IMR-90 (cell line): ENCODE data around the gene GJA10. TPM values are rescaled to one million over a fixed set of nuclear protein-coding genes. Genes with fewer than 3 reads are reported as not detected.

ENCODE experiments used
- ATAC-seq: fragments of 200-7000 bp; cut with Tn5 transposase; 2 replicates; pipeline ENCODE4 v1.9.1; 2020; ENCODE audit warnings: low read depth, mild to moderate bottlenecking, moderate library complexity
- BruUV-seq: library from RNA; stranded (reverse); fragments of 400-500 nt; replicated peaks from 2 replicates; lab custom pipeline; 2021; lab: Mats Ljungman, UMichigan
- CTCF ChIA-PET: fragments of 300-600 bp; formaldehyde crosslinking; extraction: SDS; loops from one replicate; lab custom pipeline; 2021; ENCODE audit warnings: antibody characterized with exemption; lab: Yijun Ruan, JAX
- POLR2A ChIA-PET: fragments of 300-600 bp; sonication (Branson Sonifier 250); formaldehyde crosslinking; loops from one replicate; lab custom pipeline; 2022; ENCODE audit warnings: antibody characterized with exemption; ENCODE audit not compliant: unreplicated experiment; lab: Charles Lee
- DNase-seq: peaks from one replicate; pipeline ENCODE4 v3.0.0; 2013
- H2AFZ ChIP-seq: replicated peaks from 2 replicates; pipeline ENCODE3; 2013; ENCODE audit warnings: low read length, mild to moderate bottlenecking; ENCODE audit not compliant: poor library complexity
- H2AK5ac ChIP-seq: 2 replicates; pipeline ENCODE4 v1.6.1; 2013; ENCODE audit warnings: low read depth, low read length, inconsistent platforms
- H2AK9ac ChIP-seq: replicated peaks from 2 replicates; pipeline ENCODE3; 2013; ENCODE audit warnings: mild to moderate bottlenecking, low read depth, low read length, moderate library complexity; ENCODE audit not compliant: poor library complexity
- H2BK120ac ChIP-seq: 2 replicates; pipeline ENCODE4 v1.6.1; 2013; ENCODE audit warnings: low read depth, low read length, inconsistent platforms
- H2BK15ac ChIP-seq: 3 replicates; pipeline ENCODE4 v1.6.1; 2013; ENCODE audit warnings: low read depth, low read length, inconsistent platforms
- H2BK20ac ChIP-seq: 2 replicates; pipeline ENCODE4 v1.6.1; 2013; ENCODE audit warnings: low read depth, mild to moderate bottlenecking, inconsistent platforms, low read length, moderate library complexity
- H2BK5ac ChIP-seq: 2 replicates; pipeline ENCODE4 v1.6.1; 2013; ENCODE audit warnings: mild to moderate bottlenecking, low read depth, low read length, inconsistent platforms; ENCODE audit not compliant: poor library complexity, severe bottlenecking
- H3K14ac ChIP-seq: replicated peaks from 2 replicates; pipeline ENCODE4 v1.6.1; 2013; ENCODE audit warnings: low read depth, low read length, inconsistent platforms
- H3K18ac ChIP-seq: 2 replicates; pipeline ENCODE4 v1.6.1; 2013; ENCODE audit warnings: low read depth, low read length, control low read depth
- H3K23ac ChIP-seq: 2 replicates; pipeline ENCODE4 v1.6.1; 2013; ENCODE audit warnings: low read depth, low read length, inconsistent platforms
- H3K27ac ChIP-seq: 2 replicates; pipeline ENCODE4 v1.5.1; 2013; ENCODE audit warnings: mild to moderate bottlenecking, control low read depth, low read length; ENCODE audit not compliant: insufficient read depth
- H3K27me3 ChIP-seq: 2 replicates; pipeline ENCODE4 v1.6.1; 2013; ENCODE audit warnings: low read length; ENCODE audit not compliant: control insufficient read depth, insufficient read depth
- H3K36me3 ChIP-seq: 2 replicates; pipeline ENCODE4 v1.6.1; 2013; ENCODE audit warnings: low read length, mixed read lengths; ENCODE audit not compliant: control insufficient read depth, insufficient read depth
- H3K4ac ChIP-seq: 2 replicates; pipeline ENCODE4 v1.6.1; 2013; ENCODE audit warnings: low read depth, low read length, inconsistent platforms
- H3K4me1 ChIP-seq: 2 replicates; pipeline ENCODE4 v1.6.1; 2013; ENCODE audit warnings: low read length, mixed read lengths; ENCODE audit not compliant: control insufficient read depth, insufficient read depth
- H3K4me2 ChIP-seq: 2 replicates; pipeline ENCODE4 v1.6.1; 2013; ENCODE audit warnings: low read depth, mild to moderate bottlenecking, control low read depth, low read length, moderate library complexity
- H3K4me3 ChIP-seq: 2 replicates; pipeline ENCODE4 v1.5.1; 2013; ENCODE audit warnings: low read depth, mild to moderate bottlenecking, control low read depth, low read length, moderate library complexity; ENCODE audit not compliant: insufficient read depth
- H3K56ac ChIP-seq: 2 replicates; pipeline ENCODE4 v1.6.1; 2013; ENCODE audit warnings: low read length, inconsistent platforms; ENCODE audit not compliant: insufficient read depth; ENCODE audit errors: extremely low read depth
- H3K79me1 ChIP-seq, 2 experiments: 2 replicates each; pipeline ENCODE4 v1.6.1; 2013; ENCODE audit warnings: low read length in 2 of 2, inconsistent platforms in 1 of 2, low read depth in 1 of 2
- H3K9ac ChIP-seq: 2 replicates; pipeline ENCODE4 v1.6.1; 2013; ENCODE audit warnings: low read depth, low read length, control low read depth
- H3K9me1 ChIP-seq: 2 replicates; pipeline ENCODE4 v1.6.1; 2013; ENCODE audit warnings: low read length, inconsistent platforms; ENCODE audit not compliant: insufficient read depth
- H3K9me3 ChIP-seq: 2 replicates; pipeline ENCODE4 v1.6.1; 2013; ENCODE audit warnings: low read length; ENCODE audit not compliant: control insufficient read depth, insufficient read depth
- H4K20me1 ChIP-seq: 2 replicates; pipeline ENCODE4 v1.6.1; 2013; ENCODE audit warnings: low read length, inconsistent platforms; ENCODE audit not compliant: insufficient read depth
- H4K5ac ChIP-seq: 2 replicates; pipeline ENCODE4 v1.6.1; 2013; ENCODE audit warnings: mild to moderate bottlenecking, low read depth, low read length, control low read depth
- H4K8ac ChIP-seq, 2 experiments: 2 replicates each; pipeline ENCODE4 v1.6.1; 2013; ENCODE audit warnings: low read depth in 2 of 2, low read length in 2 of 2, control low read depth in 1 of 2, inconsistent platforms in 1 of 2
- H4K91ac ChIP-seq: 2 replicates; pipeline ENCODE4 v1.6.1; 2013; ENCODE audit warnings: low read depth, low read length, inconsistent platforms; ENCODE audit not compliant: insufficient read depth
- BHLHE40 ChIP-seq: fragments of 150-350 bp; IDR thresholded peaks from 2 replicates; pipeline ENCODE4 v1.6.1; 2016; ENCODE audit warnings: mild to moderate bottlenecking, low read depth, low read length
- CEBPB ChIP-seq: IDR thresholded peaks from 2 replicates; pipeline ENCODE4 v1.6.1; 2012; ENCODE audit warnings: low read depth, low read length, improper control_type of control experiment
- CHD1 ChIP-seq: IDR thresholded peaks from 2 replicates; pipeline ENCODE4 v1.6.1; 2012; ENCODE audit warnings: low read depth, low read length, improper control_type of control experiment
- ELK1 ChIP-seq: fragments of 150-350 bp; IDR thresholded peaks from 2 replicates; pipeline ENCODE4 v1.6.1; 2016; ENCODE audit warnings: low read depth, mild to moderate bottlenecking, low read length, moderate library complexity, borderline replicate concordance
- FOS ChIP-seq: fragments of 150-350 bp; IDR thresholded peaks from 2 replicates; pipeline ENCODE4 v1.6.1; 2016; ENCODE audit warnings: low read depth, low read length
- MAFK ChIP-seq: IDR thresholded peaks from 2 replicates; pipeline ENCODE4 v1.6.1; 2012; ENCODE audit warnings: low read depth, low read length, improper control_type of control experiment
- MAZ ChIP-seq: IDR thresholded peaks from 2 replicates; pipeline ENCODE4 v1.6.1; 2012; ENCODE audit warnings: low read depth, mild to moderate bottlenecking, low read length, improper control_type of control experiment, moderate library complexity, borderline replicate concordance
- MXI1 ChIP-seq: IDR thresholded peaks from 2 replicates; pipeline ENCODE4 v1.6.1; 2012; ENCODE audit warnings: low read depth, mild to moderate bottlenecking, low read length, moderate library complexity, borderline replicate concordance
- NFE2L2 ChIP-seq: fragments of 150-350 bp; IDR thresholded peaks from 2 replicates; pipeline ENCODE4 v1.6.1; 2016; ENCODE audit warnings: low read depth, mild to moderate bottlenecking, low read length
- POLR2A ChIP-seq: IDR thresholded peaks from 2 replicates; pipeline ENCODE4 v1.6.1; 2012; ENCODE audit warnings: mild to moderate bottlenecking, low read depth, low read length
- RAD21 ChIP-seq: IDR thresholded peaks from 2 replicates; pipeline ENCODE4 v1.6.1; 2012; ENCODE audit warnings: low read length, improper control_type of control experiment
- RCOR1 ChIP-seq: IDR thresholded peaks from 2 replicates; pipeline ENCODE4 v1.6.1; 2012; ENCODE audit warnings: mild to moderate bottlenecking, low read length, improper control_type of control experiment; ENCODE audit not compliant: insufficient replicate concordance
- RFX5 ChIP-seq: IDR thresholded peaks from 2 replicates; pipeline ENCODE4 v1.8.0; 2012; ENCODE audit warnings: low read depth, mild to moderate bottlenecking, low read length, moderate library complexity
- SMC3 ChIP-seq: fragments of 150-350 bp; IDR thresholded peaks from 2 replicates; pipeline ENCODE4 v1.6.1; 2016; ENCODE audit warnings: low read depth, mild to moderate bottlenecking, antibody characterized with exemption, low read length, moderate library complexity
- USF2 ChIP-seq: fragments of 150-350 bp; IDR thresholded peaks from 2 replicates; pipeline ENCODE4 v1.6.1; 2017; ENCODE audit warnings: mild to moderate bottlenecking, antibody characterized with exemption, low read length, low read depth
- WGBS, 2 experiments: methylation state at CpG; one replicate each; pipeline versions ENCODE4 v1.1.5 to v1.1.7; 2013; ENCODE audit warnings: missing lambda C conversion rate in 2 of 2; ENCODE audit not compliant: insufficient read length in 1 of 2; ENCODE audit errors: extremely low coverage in 2 of 2; 5-methylcytosine and 5-hydroxymethylcytosine counted together
- dilution Hi-C: fragments of 300-500 bp; cut with HindIII; formaldehyde crosslinking; loops from one replicate; pipeline ENCODE4 v1.14.3; 2018; ENCODE audit warnings: low sequenced_read_pairs; ENCODE audit not compliant: unreplicated experiment
- in situ Hi-C: fragments of 300-500 bp; cut with MboI; formaldehyde crosslinking; loops from 3 replicates; pipeline ENCODE4 v1.14.3; 2019; ENCODE audit warnings: low sequenced_read_pairs, inconsistent platforms, mixed read lengths
- intact Hi-C: fragments of 100-400 bp; cut with micrococcal nuclease; formaldehyde crosslinking; loops from 2 replicates; pipeline ENCODE4 v1.10.0; 2022
- polyA plus RNA-seq, 3 experiments: library from polyadenylated mRNA; depleted of rRNA; stranded (reverse); fragments of >200 nt; gene quantifications; 2 replicates each; pipeline ENCODE4 v1.2.3, GENCODE V29; 2012; ENCODE audit warnings: low replicate concordance in 1 of 3
- total RNA-seq: library from RNA; depleted of rRNA; stranded (reverse); fragments of >200 nt; gene quantifications from 2 replicates; pipeline ENCODE4 v1.2.3, GENCODE V29; 2012
- TF ChIP-seq, protein P1 (sequence below): conservative IDR thresholded peaks from 2 replicates; pipeline ENCODE4 v1.5.1; 2012; ENCODE audit warnings: mild to moderate bottlenecking, low read depth, low read length, improper control_type of control experiment

Gene GJA10
- total and polyA plus RNA-seq, 2 of the 4 experiments (the other 2 are of a cell fraction): not detected

- Histone ChIP-seq H4K20me1 (no peaks in the 10 kb centered on the region), H2AK5ac (no peak overlapping the region), H3K36me3 (no peaks in the 10 kb centered on the region), H3K4ac (no peak overlapping the region), H3K9me1 (no peaks in the 10 kb centered on the region), H2BK120ac (no peak overlapping the region), H3K9me3 (no peaks in the 10 kb centered on the region), H3K27me3 (no peaks in the 10 kb centered on the region), H4K5ac (no peak overlapping the region), H4K91ac (no peak overlapping the region), H3K4me1 (no peaks in the 10 kb centered on the region; the same call in 1 of the 2 replicates), H3K18ac (no peak overlapping the region), H3K79me1 (no peaks in the 10 kb centered on the region), H3K9ac (no peak overlapping the region), H4K8ac (no peak overlapping the region), H2BK20ac (no peak overlapping the region), H3K23ac (no peak overlapping the region), H3K56ac (no peak overlapping the region), H2AK9ac (no peak overlapping the region), H3K27ac (no peak overlapping the region), H2AFZ (no peak overlapping the region), H3K4me3 (no peak overlapping the region), H2BK15ac (no peak overlapping the region), H3K4me2 (no peak overlapping the region), H2BK5ac (no peak overlapping the region), H3K14ac (no peak overlapping the region)
- ATAC-seq (no peak), DNase-seq (peak; percentile 25)
- ChIA-PET POLR2A (no interaction called here), CTCF (interaction anchor here (1.8 kb wide), 1 partner anchor 535 kb away, joined by 9 read pairs; no protein-coding TSS in a partner anchor)
- no TSS peak for BruUV-seq
- TF ChIP-seq RCOR1 (no peak), RFX5 (no peak), CEBPB (no peak), POLR2A (no peak), ELK1 (no peak), CHD1 (no peak), MXI1 (no peak), SMC3 (no peak), MAZ (no peak), RAD21 (no peak), BHLHE40 (no peak), USF2 (no peak), NFE2L2 (no peak), MAFK (no peak), FOS (no peak)
- TF ChIP-seq, protein P1, sequence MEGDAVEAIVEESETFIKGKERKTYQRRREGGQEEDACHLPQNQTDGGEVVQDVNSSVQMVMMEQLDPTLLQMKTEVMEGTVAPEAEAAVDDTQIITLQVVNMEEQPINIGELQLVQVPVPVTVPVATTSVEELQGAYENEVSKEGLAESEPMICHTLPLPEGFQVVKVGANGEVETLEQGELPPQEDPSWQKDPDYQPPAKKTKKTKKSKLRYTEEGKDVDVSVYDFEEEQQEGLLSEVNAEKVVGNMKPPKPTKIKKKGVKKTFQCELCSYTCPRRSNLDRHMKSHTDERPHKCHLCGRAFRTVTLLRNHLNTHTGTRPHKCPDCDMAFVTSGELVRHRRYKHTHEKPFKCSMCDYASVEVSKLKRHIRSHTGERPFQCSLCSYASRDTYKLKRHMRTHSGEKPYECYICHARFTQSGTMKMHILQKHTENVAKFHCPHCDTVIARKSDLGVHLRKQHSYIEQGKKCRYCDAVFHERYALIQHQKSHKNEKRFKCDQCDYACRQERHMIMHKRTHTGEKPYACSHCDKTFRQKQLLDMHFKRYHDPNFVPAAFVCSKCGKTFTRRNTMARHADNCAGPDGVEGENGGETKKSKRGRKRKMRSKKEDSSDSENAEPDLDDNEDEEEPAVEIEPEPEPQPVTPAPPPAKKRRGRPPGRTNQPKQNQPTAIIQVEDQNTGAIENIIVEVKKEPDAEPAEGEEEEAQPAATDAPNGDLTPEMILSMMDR: no peak
- intact Hi-C loops (no loop called here), dilution Hi-C loops (no loop called here), in situ Hi-C loops (loop anchor here (5.0 kb wide), 1 partner anchor 533 kb away; no protein-coding TSS in a partner anchor)
- no CpG with 5 or more reads among the region's 4 CpGs for WGBS, 2 experiments
Measured at GRCh38 chr6:89944181-89944755, 50.0 kb downstream of the GJA10 start.
